T-helper 1 cell treated with Interleukin-12 subunit alpha and Interleukin-12 subunit beta and Interleukin-4 antibody, amounts not matched to agents 30 ng/mL and 1 ng/mL, for 36 hours (primary cell): ENCODE measurements around the gene POM121C. TPM values are rescaled to one million over a fixed set of nuclear protein-coding genes. Genes with fewer than 3 reads are reported as not detected.
"Not testable (repeated sequence)": the region's sequence is repeated elsewhere in the genome, so short reads cannot be mapped to it uniquely, and the experiment has no call there.

Experiments used
- intact Hi-C: fragments of 100-400 bp; cut with micrococcal nuclease; formaldehyde crosslinking; loops from one replicate; pipeline ENCODE4 v1.15.1; 2024
- total RNA-seq: library from RNA; stranded (reverse); gene quantifications from 2 replicates; pipeline ENCODE4 v1.2.3, GENCODE V29; 2022

POM121C gene
- 79.5 and 84.2 TPM in 2 replicates for total RNA-seq

GRCh38 chr7:75485979-75486643, at the start of gene POM121C:
Gene POM121C (minus strand): TSS chr7:75486299. CDS start chr7:75441496, 44,803 bp downstream.
- intact Hi-C loops, result loop anchor here (1.0 to 5.0 kb wide), 2 partner anchors 42 to 561 kb away; partner anchors contain the start of genes MDH2 and STYXL1

GRCh38 chr7:75534727-75535307, 48.7 kb upstream of the POM121C start:
- intact Hi-C loops, result no loop called here

- intact Hi-C loops, result no loop called here
Observed at GRCh38 chr7:75533926-75534325, 47.8 kb upstream of the POM121C start.

GRCh38 chr7:75532639-75533038, 46.5 kb upstream of the POM121C start:
- intact Hi-C loops, result no loop called here

GRCh38 chr7:75531359-75531821, 45.3 kb upstream of the POM121C start:
- intact Hi-C loops, result no loop called here

- intact Hi-C loops, result not testable (repeated sequence)
Observed at GRCh38 chr7:75527224-75527722, 41.2 kb upstream of the POM121C start.

GRCh38 chr7:75521727-75522126, 35.6 kb upstream of the POM121C start:
- intact Hi-C loops, result not testable (repeated sequence)

GRCh38 chr7:75518842-75519241, 32.7 kb upstream of the POM121C start:
- intact Hi-C loops, result not testable (repeated sequence)

GRCh38 chr7:75509033-75509432, 22.9 kb upstream of the POM121C start:
- intact Hi-C loops, result not testable (repeated sequence)

- intact Hi-C loops, result not testable (repeated sequence)
Observed at GRCh38 chr7:75492020-75492419, 5.9 kb upstream of the POM121C start, which contains the start of gene SPDYE5. Gene SPDYE5 (plus strand): TSS chr7:75492320. CDS start chr7:75494048, 1,728 bp downstream.

GRCh38 chr7:75485355-75485978, 632 bp downstream of the POM121C start:
- intact Hi-C loops, result loop anchor here (5.0 kb wide), 1 partner anchor 562 kb away; the partner anchor contains the start of genes MDH2 and STYXL1

GRCh38 chr7:75480313-75480712, 5.8 kb downstream of the POM121C start:
- intact Hi-C loops, result not testable (repeated sequence)

GRCh38 chr7:75477457-75477856, 8.6 kb downstream of the POM121C start:
- intact Hi-C loops, result not testable (repeated sequence)

GRCh38 chr7:75470166-75470565, 15.9 kb downstream of the POM121C start:
- intact Hi-C loops, result not testable (repeated sequence)

- intact Hi-C loops, result not testable (repeated sequence)
Observed at GRCh38 chr7:75460541-75460940, 25.6 kb downstream of the POM121C start.

GRCh38 chr7:75458034-75458433, 28.1 kb downstream of the POM121C start:
- intact Hi-C loops, result not testable (repeated sequence)

- intact Hi-C loops, result not testable (repeated sequence)
Observed at GRCh38 chr7:75456403-75456802, 29.7 kb downstream of the POM121C start.

GRCh38 chr7:75452494-75452955, 33.6 kb downstream of the POM121C start:
- intact Hi-C loops, result not testable (repeated sequence)

- intact Hi-C loops, result not testable (repeated sequence)
Observed at GRCh38 chr7:75449946-75450345, 36.2 kb downstream of the POM121C start.

GRCh38 chr7:75442465-75443111, 43.5 kb downstream of the POM121C start:
- intact Hi-C loops, result not testable (repeated sequence)

GRCh38 chr7:75442101-75442464, 44.0 kb downstream of the POM121C start:
- intact Hi-C loops, result not testable (repeated sequence)
